ENCODE data around the gene TOP1.

DNA sequence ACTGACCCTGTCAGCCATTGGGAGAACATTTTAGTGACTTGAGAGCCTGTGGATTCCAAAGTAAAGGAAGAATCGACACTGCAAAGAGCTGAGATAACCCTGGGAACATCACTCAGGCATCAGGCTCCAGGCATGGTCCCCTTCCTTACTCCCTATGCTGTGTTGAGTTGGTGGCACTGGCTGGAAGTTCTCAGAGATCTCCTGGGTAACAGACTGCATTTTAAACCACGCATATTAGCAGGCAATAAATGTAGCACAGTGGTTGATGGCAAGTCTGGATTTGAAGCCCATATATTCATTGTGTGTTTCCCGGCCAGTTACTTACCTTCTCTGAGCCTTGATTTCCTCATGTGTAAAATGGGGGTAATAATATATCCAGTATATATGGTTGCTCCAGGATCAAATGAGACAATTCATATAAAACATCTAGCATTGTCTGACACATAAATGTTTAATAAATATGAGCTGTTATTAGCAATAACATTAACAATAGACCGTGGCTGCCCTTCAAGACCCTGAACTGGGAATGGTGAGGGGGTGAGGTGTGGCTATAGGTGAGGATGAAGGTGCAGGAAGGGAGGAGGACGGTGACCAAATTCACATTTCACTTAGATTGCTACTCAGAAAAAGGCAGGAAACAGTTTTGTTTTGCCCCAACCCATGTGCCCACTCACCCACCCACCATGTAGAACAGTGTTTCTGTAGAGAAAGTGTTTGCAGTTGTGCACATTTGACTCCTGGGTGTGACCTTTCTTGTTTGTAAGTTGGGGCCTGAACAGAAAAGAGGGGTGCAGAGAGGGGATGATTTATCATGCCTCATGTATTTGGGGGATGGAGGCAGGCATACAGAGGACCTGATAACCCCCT lies 110.8 kb downstream of the TOP1 start:
- TF ChIP-seq, protein P1, sequence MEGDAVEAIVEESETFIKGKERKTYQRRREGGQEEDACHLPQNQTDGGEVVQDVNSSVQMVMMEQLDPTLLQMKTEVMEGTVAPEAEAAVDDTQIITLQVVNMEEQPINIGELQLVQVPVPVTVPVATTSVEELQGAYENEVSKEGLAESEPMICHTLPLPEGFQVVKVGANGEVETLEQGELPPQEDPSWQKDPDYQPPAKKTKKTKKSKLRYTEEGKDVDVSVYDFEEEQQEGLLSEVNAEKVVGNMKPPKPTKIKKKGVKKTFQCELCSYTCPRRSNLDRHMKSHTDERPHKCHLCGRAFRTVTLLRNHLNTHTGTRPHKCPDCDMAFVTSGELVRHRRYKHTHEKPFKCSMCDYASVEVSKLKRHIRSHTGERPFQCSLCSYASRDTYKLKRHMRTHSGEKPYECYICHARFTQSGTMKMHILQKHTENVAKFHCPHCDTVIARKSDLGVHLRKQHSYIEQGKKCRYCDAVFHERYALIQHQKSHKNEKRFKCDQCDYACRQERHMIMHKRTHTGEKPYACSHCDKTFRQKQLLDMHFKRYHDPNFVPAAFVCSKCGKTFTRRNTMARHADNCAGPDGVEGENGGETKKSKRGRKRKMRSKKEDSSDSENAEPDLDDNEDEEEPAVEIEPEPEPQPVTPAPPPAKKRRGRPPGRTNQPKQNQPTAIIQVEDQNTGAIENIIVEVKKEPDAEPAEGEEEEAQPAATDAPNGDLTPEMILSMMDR (conservative IDR thresholded peaks at IDR 0.05; ENCODE audit: low read depth, low read length) = no peak
- TF ChIP-seq EZH2 (IDR thresholded peaks at IDR 0.05; ENCODE audit: borderline replicate concordance, low read depth, low read length, poor library complexity, severe bottlenecking) = no peak
